Spinal cord (tissue), 10 donors: ENCODE results near the gene ABCA6. TPM values are rescaled to one million over a fixed set of nuclear protein-coding genes. Genes with fewer than 3 reads are reported as not detected.

ENCODE experiments used
- DNase-seq, 6 donors: peaks; one replicate each; pipeline versions ENCODE4 v3.0.0 to v3.0.0-alpha.2; 2013 to 2015; ENCODE audit warnings: low spot score in 6 of 6, low read depth in 4 of 6
- H3K27ac ChIP-seq: one replicate; pipeline ENCODE4 v1.5.1; 2013; ENCODE audit warnings: low read depth, low read length, control low read depth
- H3K27me3 ChIP-seq: one replicate; pipeline ENCODE4 v1.6.1; 2013; ENCODE audit warnings: low read length; ENCODE audit not compliant: control insufficient read depth, insufficient read depth
- H3K36me3 ChIP-seq: one replicate; pipeline ENCODE4 v1.6.1; 2013; ENCODE audit warnings: low read length; ENCODE audit not compliant: control insufficient read depth, insufficient read depth
- H3K4me1 ChIP-seq: one replicate; pipeline ENCODE4 v1.6.1; 2013; ENCODE audit warnings: low read length; ENCODE audit not compliant: control insufficient read depth, insufficient read depth
- H3K4me3 ChIP-seq: one replicate; pipeline ENCODE4 v1.5.1; 2013; ENCODE audit warnings: low read depth, low read length, control low read depth
- H3K9me3 ChIP-seq: one replicate; pipeline ENCODE4 v1.6.1; 2013; ENCODE audit warnings: low read length; ENCODE audit not compliant: control insufficient read depth, insufficient read depth
- WGBS: methylation state at CpG from one replicate; pipeline ENCODE4 v1.1.5; 2013; ENCODE audit warnings: missing lambda C conversion rate; ENCODE audit not compliant: insufficient coverage; 5-methylcytosine and 5-hydroxymethylcytosine counted together
- polyA plus RNA-seq, 2 donors: library from polyadenylated mRNA; unstranded; fragments of 120-200 nt; gene quantifications; one replicate each; pipeline ENCODE4 v1.2.1, GENCODE V29; 2013; ENCODE audit not compliant: insufficient read length in 2 of 2
- small RNA-seq: library from RNA; depleted of rRNA; stranded (forward); fragments of <200 nt; gene quantifications from one replicate; pipeline ENCODE3, GENCODE V24; 2014; ENCODE audit warnings: low replicate concordance
- total RNA-seq, 2 donors: library from RNA; depleted of rRNA in 1 of 2; stranded (reverse); fragments of 120-200 nt in 1 of 2; fragments of >200 nt in 1 of 2; gene quantifications; one replicate each; pipeline versions ENCODE4 v1.2.3 to v1.2.4, GENCODE V29; 2013 to 2014
- donor health status: healthy.

Gene ABCA6
- total and polyA plus RNA-seq, 4 donors: 0.93 to 17.9 (median 4.8) TPM

- Histone ChIP-seq H3K27ac (no peak overlapping the region), H3K4me3 (no peak overlapping the region), H3K9me3 (peaks cover 1% of the 10 kb centered on the region), H3K4me1 (no peaks in the 10 kb centered on the region), H3K36me3 (no peaks in the 10 kb centered on the region), H3K27me3 (no peaks in the 10 kb centered on the region)
- DNase-seq: no peak
- WGBS: 100% methylated on average over 1 of the region's 6 CpGs
These were observed 98.5 kb downstream of the ABCA6 start for GRCh38 chr17:69043098-69043734.

- no peaks in the 10 kb centered on the region for H3K27me3 ChIP-seq
- H3K4me3 ChIP-seq: no peak overlapping the region
- no CpG with 5 or more reads among the region's 5 CpGs for WGBS
- H3K4me1 ChIP-seq: no peaks in the 10 kb centered on the region
- H3K9me3 ChIP-seq: peaks cover 1% of the 10 kb centered on the region
- H3K36me3 ChIP-seq: no peaks in the 10 kb centered on the region
- no peak overlapping the region for H3K27ac ChIP-seq
- DNase-seq: no peak
These were observed 99.4 kb downstream of the ABCA6 start for GRCh38 chr17:69042308-69042707.

- 80% methylated on average over 3 of the region's 3 CpGs for whole genome bisulfite sequencing
These were observed 109.9 kb downstream of the ABCA6 start for GRCh38 chr17:69031839-69032238.

GRCh38 chr17:69030169-69030568 lies 111.5 kb downstream of the ABCA6 start:
- Histone ChIP-seq H3K36me3 (no peaks in the 10 kb centered on the region), H3K27me3 (no peaks in the 10 kb centered on the region)
- no CpG with 5 or more reads among the region's 1 CpG for WGBS

More at GRCh38 chr17:69031839-69032238, 109.9 kb downstream of the ABCA6 start:
- Histone ChIP-seq H3K4me3 (no peak overlapping the region), H3K9me3 (no peaks in the 10 kb centered on the region), H3K4me1 (no peaks in the 10 kb centered on the region), H3K36me3 (no peaks in the 10 kb centered on the region), H3K27ac (no peak overlapping the region), H3K27me3 (no peaks in the 10 kb centered on the region)
- no peak for DNase-seq

More at GRCh38 chr17:69030169-69030568, 111.5 kb downstream of the ABCA6 start:
- Histone ChIP-seq H3K9me3 (no peaks in the 10 kb centered on the region), H3K4me3 (no peak overlapping the region), H3K27ac (no peak overlapping the region), H3K4me1 (no peaks in the 10 kb centered on the region)
- DNase-seq: no peak

Small RNA genes within 50 kb of the gene (small RNA-seq; reads per million reads assigned to genes)
- gene MIR4524B: not detected

Other genes starting within 250 kb of the ABCA6 start
- gene ABCA8, start 186.5 kb downstream of the ABCA6 start, total RNA-seq: 100 to 1,000 TPM in 1 of 2 donors, 10 to 100 TPM in 1; 83.7 to 146 TPM
- 10 to 100 TPM in 1 of 2 donors, 1 to 10 TPM in 1; 9.7 to 20.7 TPM for gene ABCA8, start 186.5 kb downstream of the ABCA6 start, polyA plus RNA-seq
- 10 to 100 TPM; 37.1 to 68.3 TPM for gene ABCA9, start 81.0 kb downstream of the ABCA6 start, total RNA-seq
- 10 to 100 TPM in 1 of 2 donors, 1 to 10 TPM in 1; 5.9 to 17.6 TPM for gene ABCA9, start 81.0 kb downstream of the ABCA6 start, polyA plus RNA-seq
- 10 to 100 TPM in 1 of 2 donors, 1 to 10 TPM in 1; 6.5 to 21.4 TPM for gene ABCA10, start 86.9 kb upstream of the ABCA6 start, total RNA-seq
- 1 to 10 TPM; 2.7 to 4.9 TPM for gene ABCA10, start 86.9 kb upstream of the ABCA6 start, polyA plus RNA-seq
- 10 to 100 TPM; 38.2 to 74.5 TPM for gene ABCA5, start 185.2 kb upstream of the ABCA6 start, total RNA-seq
- gene ABCA5, start 185.2 kb upstream of the ABCA6 start, polyA plus RNA-seq: 10 to 100 TPM; 36.0 to 37.0 TPM